Adrenal gland (tissue), 12 donors: ENCODE data around the gene RTF2. TPM values are rescaled to one million over a fixed set of nuclear protein-coding genes. Genes with fewer than 3 reads are reported as not detected.

Source experiments
- DNase-seq, 7 donors: peaks; one replicate each; pipeline ENCODE4 v3.0.0-alpha.2; 2019 to 2020
- H3K27ac ChIP-seq, 5 donors: fragments of 200-600 bp; sonication (generic) in 4 of 5; 1 replicate in 3 of 5; 2 replicates in 2 of 5; pipeline versions ENCODE4 v1.5.1 to v1.8.0; 2016 to 2020; ENCODE audit warnings: mild to moderate bottlenecking in 1 of 5
- H3K27me3 ChIP-seq: fragments of 200-600 bp; 2 replicates; pipeline ENCODE4 v1.8.0; 2021
- H3K36me3 ChIP-seq, 2 donors: fragments of 200-600 bp; replicated peaks in 1 of 2; 1 replicate in 1 of 2; 2 replicates in 1 of 2; pipeline versions ENCODE4 v1.5.1 to v1.8.0; 2018 to 2022
- H3K4me1 ChIP-seq, 2 donors: fragments of 200-600 bp; replicated peaks in 1 of 2; 1 replicate in 1 of 2; 2 replicates in 1 of 2; pipeline versions ENCODE4 v1.5.1 to v1.8.0; 2018 to 2021
- H3K4me3 ChIP-seq, 4 donors: fragments of 200-600 bp; sonication (generic) in 3 of 4; one replicate each; pipeline ENCODE4 v1.5.1; 2016 to 2018
- H3K9me3 ChIP-seq, 3 donors: fragments of 200-600 bp; sonication (generic) in 1 of 3; replicated peaks in 1 of 3; 1 replicate in 2 of 3; 2 replicates in 1 of 3; pipeline versions ENCODE4 v1.5.1 to v1.8.0; 2016 to 2021
- CTCF ChIP-seq, 6 experiments: fragments of 450-650 bp in 4 of 6; fragments of 200-600 bp in 2 of 6; sonication (generic) in 1 of 6; IDR thresholded peaks; 1 replicate in 5 of 6; 2 replicates in 1 of 6; pipeline versions ENCODE4 v1.5.1 to v1.8.0; 2016 to 2021; ENCODE audit warnings: antibody characterized with exemption in 6 of 6, mild to moderate bottlenecking in 2 of 6, moderate library complexity in 1 of 6
- POLR2A ChIP-seq, 2 donors: fragments of 450-650 bp; IDR thresholded peaks; one replicate each; pipeline ENCODE4 v1.6.1; 2017; ENCODE audit warnings: antibody characterized with exemption in 2 of 2, mild to moderate bottlenecking in 2 of 2, moderate library complexity in 1 of 2
- WGBS, 4 donors: extraction: QIAGEN DNeasy Blood & Tissue Kit in 2 of 4; methylation state at CpG; one replicate each; pipeline versions ENCODE4 v1.1.5 to v1.1.7; 2013 to 2017; 5-methylcytosine and 5-hydroxymethylcytosine counted together
- intact Hi-C, 2 donors: fragments of 100-400 bp; cut with DNase I; formaldehyde crosslinking; loops; one replicate each; pipeline versions ENCODE4 v1.14.1 to v1.15.0; 2022 to 2023
- polyA plus RNA-seq, 3 donors: library from polyadenylated mRNA; stranded (reverse); fragments of 200-250 nt in 2 of 3; fragments of 350-450 nt in 1 of 3; fragmentation: Illumina TruSeq in 1 of 3; extraction: RNeasy Lipid Tissue Mini Kit (QIAGEN cat#74804) in 1 of 3; gene quantifications; one replicate each; pipeline ENCODE4 v1.2.3, GENCODE V29; 2013 to 2014
- total RNA-seq, 9 donors: library from RNA; depleted of rRNA in 4 of 9; stranded (reverse); fragments of >200 nt in 4 of 9; fragments of 120-200 nt in 1 of 9; fragmentation: NEBNext Ultra II Directional in 1 of 9; extraction: Animal tissue kit (Norgen Biotek cat#: 25700) in 1 of 9; gene quantifications; one replicate each; pipeline versions ENCODE4 v1.1.0 to v1.2.4, GENCODE V29; 2013 to 2023
- donor health status: healthy with polysubstance abuse.
- donor health status: Bipolar disorder and iron deficiency.
- donor health status: DM: yes; HTN: yes; CAD: no.
- donor health status: DM: no; HTN: no; CAD: no.
- donor health status: DM: no; HTN: no; CAD: no.
- donor health status: DM: yes; HTN: yes; CAD: no.

Gene RTF2
- total and polyA plus RNA-seq, 12 donors = 48.8 to 156 (median 92.8) TPM

- WGBS, 4 donors = 95 to 100% (median 97%) methylated on average over 7 of the region's 7 CpGs
Observed at GRCh38 chr20:56517211-56517610, 48.8 kb downstream of the RTF2 start.

DNA sequence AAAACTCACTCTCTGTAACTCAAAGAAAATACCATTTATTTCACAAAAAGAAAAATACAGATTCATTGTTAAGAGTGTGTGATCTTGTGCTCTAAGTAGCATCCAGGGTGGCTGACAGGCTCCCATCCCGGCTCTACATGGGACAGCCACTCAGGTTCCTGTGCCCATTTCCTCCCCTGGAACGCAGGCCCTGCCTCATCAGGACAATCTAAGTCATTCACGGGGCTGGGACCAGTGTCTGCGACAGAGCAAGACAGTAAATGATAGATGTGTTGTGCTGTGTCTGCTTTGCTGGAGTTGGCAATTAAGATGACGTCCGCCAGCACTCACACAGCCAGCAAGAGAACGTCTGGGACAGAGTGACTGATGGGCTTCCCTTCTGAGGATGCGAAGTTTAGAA lies 49.2 kb downstream of the RTF2 start:
- peaks cover 0 to 42% of the 10 kb centered on the region in 2 donors for H3K36me3 ChIP-seq
- WGBS, 4 donors = 83 to 94% (median 90%) methylated on average over 7 to 8 of the region's 8 CpGs
- no peak for DNase-seq

More at GRCh38 chr20:56517211-56517610, 48.8 kb downstream of the RTF2 start:
- TF ChIP-seq POLR2A (IDR thresholded peaks at IDR 0.05) = no peak
- TF ChIP-seq CTCF (IDR thresholded peaks at IDR 0.05) = no peak
- Histone ChIP-seq H3K27ac (no peak overlapping the region), H3K4me1 (no peaks in the 10 kb centered on the region), H3K9me3 (peaks cover 0 to 4% (median 0%) of the 10 kb centered on the region in 3 donors), H3K36me3 (peaks cover 0 to 42% of the 10 kb centered on the region in 2 donors), H3K27me3 (no peaks in the 10 kb centered on the region), H3K4me3 (no peak overlapping the region)
- intact Hi-C loops = no loop called here
- no peak for DNase-seq

DNA sequence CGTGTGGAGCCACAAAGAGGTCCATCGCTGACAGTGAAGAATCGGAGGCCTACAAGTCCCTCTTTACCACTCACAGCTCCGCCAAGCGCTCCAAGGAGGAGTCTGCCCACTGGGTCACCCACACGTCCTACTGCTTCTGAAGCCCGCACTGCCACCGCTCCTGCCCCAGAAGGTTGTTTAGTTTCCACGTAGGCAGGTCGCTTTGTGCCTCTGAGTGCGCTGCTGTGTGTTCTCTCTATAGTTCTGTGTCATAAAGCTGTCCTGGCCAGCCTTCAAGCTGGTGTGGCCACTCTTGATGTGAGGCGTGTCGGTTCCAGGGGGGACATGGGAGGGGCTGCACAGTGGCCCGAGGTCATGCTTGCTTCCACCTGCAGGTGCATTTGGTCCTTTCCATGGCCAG lies 49.7 kb downstream of the RTF2 start:
- WGBS, 4 donors = 95 to 98% (median 96%) methylated on average over 13 to 14 of the region's 14 CpGs
- peaks cover 0 to 4% (median 0%) of the 10 kb centered on the region in 3 donors for H3K9me3 ChIP-seq
- H3K4me1 ChIP-seq = no peaks in the 10 kb centered on the region
- H3K27me3 ChIP-seq = no peaks in the 10 kb centered on the region
- no peak for TF ChIP-seq POLR2A (IDR thresholded peaks at IDR 0.05)
- no peak for TF ChIP-seq CTCF (IDR thresholded peaks at IDR 0.05)
- no peak overlapping the region for H3K27ac ChIP-seq
- intact Hi-C loops = no loop called here
- H3K36me3 ChIP-seq = peaks cover 0 to 42% of the 10 kb centered on the region in 2 donors
- DNase-seq = no peak
- H3K4me3 ChIP-seq = no peak overlapping the region

More for the DNA sequence above, 49.2 kb downstream of the RTF2 start:
- no peak overlapping the region for H3K27ac ChIP-seq
- no peak overlapping the region for H3K4me3 ChIP-seq
- intact Hi-C loops = no loop called here
- peaks cover 0 to 4% (median 0%) of the 10 kb centered on the region in 3 donors for H3K9me3 ChIP-seq
- TF ChIP-seq CTCF (IDR thresholded peaks at IDR 0.05) = no peak
- TF ChIP-seq POLR2A (IDR thresholded peaks at IDR 0.05) = no peak
- H3K4me1 ChIP-seq = no peaks in the 10 kb centered on the region
- H3K27me3 ChIP-seq = no peaks in the 10 kb centered on the region

DNA sequence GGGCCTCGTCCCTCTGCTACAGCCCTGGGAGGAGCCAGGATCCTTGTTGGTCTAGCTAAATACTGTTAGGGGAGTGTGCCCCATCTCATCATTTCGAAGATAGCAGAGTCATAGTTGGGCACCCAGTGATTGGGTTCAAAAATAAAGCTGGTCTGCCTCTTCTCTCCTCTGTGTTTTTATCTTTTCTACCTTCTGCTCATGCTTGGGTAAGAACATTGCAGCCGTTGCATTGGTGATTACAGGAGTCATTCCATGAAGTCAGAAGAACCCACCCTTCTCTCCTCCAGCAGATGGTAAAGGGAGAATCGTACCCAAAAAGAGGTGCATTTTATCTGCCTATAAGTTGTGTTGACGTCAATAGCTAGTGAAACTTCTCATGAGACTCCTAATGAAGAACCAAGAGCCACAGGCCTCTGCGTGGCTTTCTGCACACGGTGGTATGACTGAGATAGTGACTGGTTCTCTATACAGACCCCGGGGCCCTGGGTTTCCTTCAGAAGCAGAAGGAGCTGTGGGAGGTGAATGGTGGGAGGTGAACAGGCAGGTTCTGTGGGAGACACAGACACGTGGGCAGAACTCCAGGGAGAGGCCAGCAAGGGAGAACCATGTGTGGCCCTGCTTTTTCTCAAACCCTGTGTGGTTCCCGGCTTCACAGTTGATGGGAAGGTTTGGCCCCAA lies 50.4 kb downstream of the RTF2 start:
- intact Hi-C loops = no loop called here
- peaks cover 0 to 35% of the 10 kb centered on the region in 2 donors for H3K36me3 ChIP-seq
- DNase-seq = no peak

More for the DNA sequence above, 50.4 kb downstream of the RTF2 start:
- WGBS, 4 donors = 93 to 98% (median 96%) methylated on average over 10 of the region's 10 CpGs
- Histone ChIP-seq H3K27ac (no peak overlapping the region), H3K27me3 (no peaks in the 10 kb centered on the region), H3K9me3 (peaks cover 0 to 4% (median 0%) of the 10 kb centered on the region in 3 donors), H3K4me3 (no peak overlapping the region), H3K4me1 (no peaks in the 10 kb centered on the region)
- TF ChIP-seq CTCF (IDR thresholded peaks at IDR 0.05) = no peak
- no peak for TF ChIP-seq POLR2A (IDR thresholded peaks at IDR 0.05)
